CD4-positive, alpha-beta memory T cell (primary cell): ENCODE measurements around the gene GLRA3. TPM values are rescaled to one million over a fixed set of nuclear protein-coding genes. Genes with fewer than 3 reads are reported as not detected.

Experiments
- CTCF ChIA-PET: fragments of 350-600 bp; sonication (Branson Sonifier 250); formaldehyde crosslinking; loops from one replicate; lab custom pipeline; 2021; ENCODE audit warnings: inconsistent platforms; ENCODE audit not compliant: partially characterized antibody; lab: Charles Lee
- POLR2A ChIA-PET: fragments of 350-600 bp; sonication (Branson Sonifier 250); formaldehyde crosslinking; loops from one replicate; lab custom pipeline; 2021; ENCODE audit not compliant: partially characterized antibody; lab: Charles Lee
- DNase-seq, 5 donors: peaks; one replicate each; pipeline versions ENCODE4 v3.0.0 to v3.0.0-alpha.2; 2020 to 2022; ENCODE audit warnings: mixed read lengths in 1 of 5
- H3K27ac ChIP-seq: one replicate; pipeline ENCODE4 v1.7.0; 2013; ENCODE audit warnings: low read depth, low read length
- H3K27me3 ChIP-seq: 2 replicates; pipeline ENCODE4 v1.7.0; 2013; ENCODE audit warnings: mild to moderate bottlenecking, low read length, moderate library complexity; ENCODE audit not compliant: insufficient read depth
- H3K36me3 ChIP-seq: 2 replicates; pipeline ENCODE4 v1.7.0; 2013; ENCODE audit warnings: mild to moderate bottlenecking, low read length, moderate library complexity; ENCODE audit not compliant: insufficient read depth
- H3K4me1 ChIP-seq: 2 replicates; pipeline ENCODE4 v1.7.0; 2013; ENCODE audit warnings: mild to moderate bottlenecking, low read length, moderate library complexity; ENCODE audit not compliant: insufficient read depth
- H3K4me3 ChIP-seq, 2 donors: one replicate each; pipeline ENCODE4 v1.7.0; 2013; ENCODE audit warnings: low read length in 2 of 2, mild to moderate bottlenecking in 1 of 2
- H3K9me3 ChIP-seq, 2 donors: one replicate each; pipeline ENCODE4 v1.7.0; 2013; ENCODE audit warnings: low read length in 2 of 2, control low read depth in 1 of 2; ENCODE audit not compliant: control insufficient read depth in 1 of 2
- H3K27ac Mint-ChIP-seq, 7 donors: one replicate each; pipeline ENCODE4 v1.8.0; 2020 to 2021; ENCODE audit warnings: mixed read lengths in 7 of 7, mild to moderate bottlenecking in 6 of 7, inconsistent platforms in 3 of 7, moderate library complexity in 3 of 7
- H3K27me3 Mint-ChIP-seq, 2 donors: one replicate each; pipeline ENCODE4 v1.8.0; 2020 to 2021; ENCODE audit warnings: mixed read lengths in 2 of 2
- H3K36me3 Mint-ChIP-seq, 2 donors: one replicate each; pipeline ENCODE4 v1.8.0; 2020 to 2021; ENCODE audit warnings: mixed read lengths in 2 of 2, inconsistent platforms in 1 of 2, mild to moderate bottlenecking in 1 of 2
- H3K4me1 Mint-ChIP-seq, 4 donors: one replicate each; pipeline ENCODE4 v1.8.0; 2020 to 2021; ENCODE audit warnings: mixed read lengths in 4 of 4, mild to moderate bottlenecking in 1 of 4
- H3K4me3 Mint-ChIP-seq, 8 donors: one replicate each; pipeline ENCODE4 v1.8.0; 2020 to 2021; ENCODE audit warnings: mixed read lengths in 8 of 8, mild to moderate bottlenecking in 7 of 8, moderate library complexity in 6 of 8, inconsistent platforms in 3 of 8
- H3K9me3 Mint-ChIP-seq, 8 donors: one replicate each; pipeline ENCODE4 v1.8.0; 2020 to 2021; ENCODE audit warnings: mixed read lengths in 8 of 8, mild to moderate bottlenecking in 5 of 8, inconsistent platforms in 3 of 8, moderate library complexity in 1 of 8
- intact Hi-C: fragments of 100-400 bp; cut with micrococcal nuclease; formaldehyde crosslinking; loops from one replicate; pipeline ENCODE4 v1.15.1; 2023
- polyA plus RNA-seq, 2 donors: library from polyadenylated mRNA; unstranded; fragments of 300-500 nt; fragmentation: Illumina TruSeq; gene quantifications; one replicate each; pipeline ENCODE4 v1.2.3, GENCODE V29; 2021
- total RNA-seq, 2 experiments: library from RNA; stranded (reverse); gene quantifications; one replicate each; pipeline ENCODE4 v1.2.3, GENCODE V29; 2021

Gene GLRA3
- total and polyA plus RNA-seq, 4 experiments from 2014 or later, result not detected

DNA sequence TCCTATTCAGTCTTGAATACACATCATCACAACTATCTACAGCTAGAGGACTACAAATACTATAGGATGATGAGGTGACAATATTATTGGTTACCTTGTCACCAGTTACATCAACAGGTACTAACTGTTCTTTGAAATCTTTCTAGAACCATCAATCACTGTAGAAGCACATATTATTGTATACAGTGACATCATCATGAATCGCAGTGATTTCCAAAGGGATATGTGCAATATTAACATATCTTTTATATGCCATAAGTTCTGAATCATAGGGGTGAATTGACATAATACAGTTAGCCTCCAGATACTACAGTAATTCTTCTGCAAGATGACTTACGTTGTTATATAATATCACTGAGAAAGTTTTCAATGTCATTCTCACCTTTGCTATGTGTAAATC is 201.6 kb downstream of the GLRA3 start:
- no peak for DNase-seq
- Mint-ChIP-seq H3K4me1 (no peaks in the 10 kb centered on the region), H3K27ac (no peak overlapping the region), H3K4me3 (no peak overlapping the region), H3K27me3 (no peaks in the 10 kb centered on the region), H3K36me3 (no peaks in the 10 kb centered on the region), H3K9me3 (peaks cover 0 to 4% (median 0%) of the 10 kb centered on the region in 8 donors)
- H3K36me3 ChIP-seq, result no peaks in the 10 kb centered on the region
- H3K4me3 ChIP-seq, result no peak overlapping the region
- CTCF ChIA-PET, result no interaction called here
- no peaks in the 10 kb centered on the region for H3K27me3 ChIP-seq
- POLR2A ChIA-PET, result no interaction called here
- no peaks in the 10 kb centered on the region for H3K4me1 ChIP-seq
- H3K9me3 ChIP-seq, result no peaks in the 10 kb centered on the region
- H3K27ac ChIP-seq, result no peak overlapping the region
- intact Hi-C loops, result no loop called here

DNA sequence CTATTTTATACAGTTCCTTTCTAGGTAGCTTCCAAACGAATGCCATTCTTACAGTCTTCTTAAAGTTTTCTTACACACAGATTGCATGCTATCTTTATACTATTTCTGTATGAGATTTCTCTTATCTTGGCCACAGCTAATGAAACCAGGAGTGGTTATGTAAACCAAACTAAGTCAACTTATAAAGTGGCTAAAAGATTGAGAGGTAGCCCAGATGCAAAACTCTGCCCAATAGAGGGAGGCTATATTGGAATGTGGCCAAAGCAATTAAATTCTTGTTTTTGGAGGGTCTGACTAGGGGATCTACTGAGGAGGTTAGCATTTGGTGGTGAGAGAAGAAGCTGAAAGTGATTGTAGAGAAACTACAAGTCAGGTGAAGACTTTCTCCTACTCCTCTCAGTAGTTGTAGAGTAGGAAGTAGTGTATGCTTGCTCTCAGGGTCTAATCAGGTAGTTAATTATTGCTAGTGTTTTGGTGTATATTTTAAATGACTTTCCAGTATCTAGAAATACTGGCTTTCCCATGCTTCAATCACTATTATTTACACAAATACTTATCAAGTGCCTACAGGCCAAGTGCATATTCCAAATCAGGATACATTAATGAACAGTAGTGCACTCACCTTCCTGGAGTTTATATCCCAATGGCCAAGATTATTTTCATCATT is 202.6 kb downstream of the GLRA3 start:
- H3K36me3 Mint-ChIP-seq, result no peaks in the 10 kb centered on the region
- H3K27me3 Mint-ChIP-seq, result no peaks in the 10 kb centered on the region
- no peaks in the 10 kb centered on the region for H3K4me1 Mint-ChIP-seq
- no peak overlapping the region for H3K27ac Mint-ChIP-seq
- ChIA-PET CTCF (no interaction called here), POLR2A (no interaction called here)
- H3K27ac ChIP-seq, result no peak overlapping the region
- no peak for DNase-seq
- H3K27me3 ChIP-seq, result no peaks in the 10 kb centered on the region
- no peak overlapping the region for H3K4me3 ChIP-seq
- peaks cover 0 to 4% (median 0%) of the 10 kb centered on the region in 8 donors for H3K9me3 Mint-ChIP-seq
- no peaks in the 10 kb centered on the region for H3K9me3 ChIP-seq
- H3K36me3 ChIP-seq, result no peaks in the 10 kb centered on the region
- no peaks in the 10 kb centered on the region for H3K4me1 ChIP-seq
- H3K4me3 Mint-ChIP-seq, result no peak overlapping the region
- intact Hi-C loops, result no loop called here

DNA sequence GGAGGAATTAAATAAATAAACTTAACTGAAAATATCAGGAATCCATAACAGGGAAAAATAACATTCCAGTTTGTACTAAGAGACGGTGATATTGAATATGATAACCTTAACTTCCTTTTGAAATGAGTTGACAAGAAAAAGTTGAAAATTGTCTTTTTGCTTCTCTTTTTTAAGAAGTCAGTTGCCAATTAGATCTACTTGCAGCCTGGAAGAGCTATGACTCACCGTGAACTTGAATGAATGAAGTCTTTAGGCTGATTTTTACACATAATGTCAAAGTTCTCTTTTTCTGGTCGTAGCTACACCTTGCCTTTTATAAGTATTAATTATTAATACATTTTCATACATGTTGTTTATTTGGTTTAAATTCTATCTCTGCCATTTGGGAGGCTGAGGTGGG is 212.4 kb downstream of the GLRA3 start:
- Histone ChIP-seq H3K36me3 (no peaks in the 10 kb centered on the region), H3K27ac (no peak overlapping the region), H3K27me3 (no peaks in the 10 kb centered on the region), H3K4me1 (no peaks in the 10 kb centered on the region), H3K4me3 (no peak overlapping the region), H3K9me3 (no peaks in the 10 kb centered on the region)
- intact Hi-C loops, result no loop called here
- no peaks in the 10 kb centered on the region for H3K27me3 Mint-ChIP-seq
- H3K27ac Mint-ChIP-seq, result no peak overlapping the region
- H3K4me3 Mint-ChIP-seq, result no peak overlapping the region
- no peaks in the 10 kb centered on the region for H3K36me3 Mint-ChIP-seq
- no peaks in the 10 kb centered on the region for H3K4me1 Mint-ChIP-seq
- peaks cover 0 to 9% (median 6%) of the 10 kb centered on the region in 8 donors for H3K9me3 Mint-ChIP-seq
- CTCF ChIA-PET, result no interaction called here
- POLR2A ChIA-PET, result no interaction called here
- DNase-seq, result no peak

DNA sequence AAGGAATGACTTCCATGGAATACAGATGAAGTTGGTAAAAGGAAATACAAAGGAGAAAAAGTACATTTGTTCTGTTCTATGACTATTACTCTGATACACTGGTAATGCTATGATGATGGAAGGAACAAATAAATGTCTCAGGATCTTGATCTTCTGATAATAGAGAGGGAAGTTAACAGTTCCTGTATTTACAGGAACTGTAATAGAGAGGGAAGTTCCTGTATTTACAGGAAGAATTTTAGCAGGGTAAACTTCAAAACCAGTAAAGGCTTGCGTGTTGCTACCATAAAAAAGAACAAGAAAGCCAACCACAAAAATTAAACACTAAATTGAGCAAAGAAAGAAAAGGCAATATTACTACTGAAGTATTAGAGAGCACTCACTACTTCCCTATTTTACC is 215.1 kb downstream of the GLRA3 start:
- Mint-ChIP-seq H3K4me3 (no peak overlapping the region), H3K27me3 (no peaks in the 10 kb centered on the region), H3K9me3 (peaks cover 0 to 9% (median 6%) of the 10 kb centered on the region in 8 donors), H3K36me3 (no peaks in the 10 kb centered on the region), H3K4me1 (no peaks in the 10 kb centered on the region), H3K27ac (no peak overlapping the region)
- Histone ChIP-seq H3K4me1 (no peaks in the 10 kb centered on the region), H3K4me3 (no peak overlapping the region), H3K27ac (no peak overlapping the region), H3K9me3 (no peaks in the 10 kb centered on the region), H3K36me3 (no peaks in the 10 kb centered on the region), H3K27me3 (no peaks in the 10 kb centered on the region)
- intact Hi-C loops, result no loop called here
- POLR2A ChIA-PET, result no interaction called here
- no peak for DNase-seq
- CTCF ChIA-PET, result no interaction called here

DNA sequence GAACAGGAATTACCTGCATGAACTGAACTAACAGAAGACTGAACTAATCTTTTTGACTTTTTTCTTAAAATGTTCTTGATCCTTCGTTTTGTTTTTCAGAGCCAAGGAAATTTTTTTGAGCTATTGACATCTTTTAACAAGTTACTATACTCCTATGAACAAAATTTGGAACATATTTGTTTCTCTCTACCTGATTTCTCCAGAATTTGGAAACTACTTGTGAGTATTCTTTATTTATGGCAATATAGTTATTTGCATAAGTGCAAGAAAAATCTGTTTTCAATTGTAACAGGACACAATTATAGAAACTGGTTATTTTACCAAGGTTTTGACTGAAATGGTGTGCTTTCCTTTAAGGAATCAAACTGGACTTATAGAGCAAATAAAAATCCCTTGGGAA is 217.3 kb downstream of the GLRA3 start:
- no peak overlapping the region for H3K4me3 ChIP-seq
- Mint-ChIP-seq H3K27me3 (no peaks in the 10 kb centered on the region), H3K4me1 (no peaks in the 10 kb centered on the region), H3K4me3 (no peak overlapping the region), H3K9me3 (peaks cover 0 to 9% (median 6%) of the 10 kb centered on the region in 8 donors), H3K27ac (no peak overlapping the region), H3K36me3 (no peaks in the 10 kb centered on the region)
- H3K27ac ChIP-seq, result no peak overlapping the region
- no peaks in the 10 kb centered on the region for H3K27me3 ChIP-seq
- ChIA-PET POLR2A (no interaction called here), CTCF (no interaction called here)
- H3K4me1 ChIP-seq, result no peaks in the 10 kb centered on the region
- no peak for DNase-seq
- H3K9me3 ChIP-seq, result no peaks in the 10 kb centered on the region
- intact Hi-C loops, result no loop called here
- no peaks in the 10 kb centered on the region for H3K36me3 ChIP-seq

DNA sequence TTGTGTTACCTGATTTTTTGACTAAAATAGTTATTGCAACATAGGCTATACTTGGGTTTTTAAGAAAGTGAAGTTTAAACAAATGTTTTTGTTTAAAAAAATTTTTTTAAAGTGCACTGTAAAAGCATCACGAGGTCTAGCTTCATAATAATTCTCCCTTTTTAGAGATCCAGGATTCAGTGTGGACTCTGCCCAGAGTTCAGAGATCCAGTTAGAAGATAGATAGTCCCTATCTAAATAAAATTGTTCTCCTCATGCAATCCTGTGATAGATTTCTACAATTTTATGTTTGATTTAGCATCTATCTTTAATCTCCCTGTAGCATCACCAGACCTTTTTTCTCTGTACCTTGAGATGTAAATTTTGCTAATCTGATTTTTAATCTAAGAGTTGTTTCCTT is 221.3 kb downstream of the GLRA3 start:
- Histone ChIP-seq H3K4me3 (no peak overlapping the region), H3K36me3 (no peaks in the 10 kb centered on the region), H3K4me1 (no peaks in the 10 kb centered on the region), H3K27ac (no peak overlapping the region), H3K27me3 (no peaks in the 10 kb centered on the region), H3K9me3 (no peaks in the 10 kb centered on the region)
- peaks cover 0 to 5% (median 4%) of the 10 kb centered on the region in 8 donors for H3K9me3 Mint-ChIP-seq
- H3K4me1 Mint-ChIP-seq, result no peaks in the 10 kb centered on the region
- CTCF ChIA-PET, result no interaction called here
- no peak for DNase-seq
- POLR2A ChIA-PET, result no interaction called here
- H3K27ac Mint-ChIP-seq, result no peak overlapping the region
- H3K36me3 Mint-ChIP-seq, result no peaks in the 10 kb centered on the region
- intact Hi-C loops, result no loop called here
- H3K27me3 Mint-ChIP-seq, result no peaks in the 10 kb centered on the region
- no peak overlapping the region for H3K4me3 Mint-ChIP-seq

DNA sequence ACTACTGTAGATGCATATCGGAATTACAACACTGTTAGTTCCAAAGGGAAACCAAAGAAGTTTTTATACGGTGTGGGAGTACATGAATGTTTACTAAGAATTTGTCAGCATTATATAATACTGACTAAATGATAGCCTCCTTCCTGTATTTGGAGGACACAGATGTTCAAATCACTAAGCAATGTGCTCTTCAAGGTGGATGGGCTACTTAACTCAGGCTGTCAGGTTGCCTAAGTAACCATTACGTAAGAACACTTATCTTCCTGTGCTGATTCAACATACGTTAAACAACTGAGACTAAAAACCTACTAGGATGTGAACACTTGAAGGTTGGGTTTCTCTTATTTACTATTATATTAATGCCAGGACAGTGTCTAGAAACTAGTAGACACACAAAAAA is 224.8 kb downstream of the GLRA3 start:
- no peaks in the 10 kb centered on the region for H3K9me3 ChIP-seq
- no peaks in the 10 kb centered on the region for H3K27me3 Mint-ChIP-seq
- ChIA-PET CTCF (no interaction called here), POLR2A (no interaction called here)
- H3K27ac Mint-ChIP-seq, result peak overlapping the region in 1 of 7 donors; percentile 37
- no peak overlapping the region for H3K4me3 ChIP-seq
- no peak overlapping the region for H3K27ac ChIP-seq
- no peaks in the 10 kb centered on the region for H3K27me3 ChIP-seq
- no peaks in the 10 kb centered on the region for H3K36me3 ChIP-seq
- H3K36me3 Mint-ChIP-seq, result no peaks in the 10 kb centered on the region
- H3K4me1 Mint-ChIP-seq, result no peaks in the 10 kb centered on the region
- intact Hi-C loops, result no loop called here
- H3K4me3 Mint-ChIP-seq, result no peak overlapping the region
- peak in 2 of 5 donors; percentile 2 to 12 for DNase-seq
- H3K4me1 ChIP-seq, result no peaks in the 10 kb centered on the region
- H3K9me3 Mint-ChIP-seq, result peaks cover 0 to 3% (median 0%) of the 10 kb centered on the region in 8 donors
